Brain microvascular endothelial cell (primary cell): ENCODE measurements around the gene SMS.

Experiments used
- DNase-seq: peaks from one replicate; pipeline ENCODE4 v3.0.0-alpha.2; 2020
- H3K27ac ChIP-seq: fragments of 250-450 bp; sonication (Bioruptor Pico); 2 replicates; pipeline ENCODE4 v1.5.1; 2020; ENCODE audit warnings: mild to moderate bottlenecking, moderate library complexity
- H3K27me3 ChIP-seq: fragments of 250-450 bp; sonication (Bioruptor Pico); replicated peaks from 2 replicates; pipeline ENCODE4 v1.5.1; 2020; ENCODE audit warnings: mild to moderate bottlenecking
- H3K36me3 ChIP-seq: fragments of 250-450 bp; sonication (Bioruptor Pico); replicated peaks from 2 replicates; pipeline ENCODE4 v1.5.1; 2020; ENCODE audit warnings: mild to moderate bottlenecking
- H3K4me3 ChIP-seq: 2 replicates; pipeline ENCODE4 v1.5.1; 2011; ENCODE audit warnings: low read depth, mild to moderate bottlenecking, control low read depth, low read length, moderate library complexity
- in situ Hi-C: cut with HindIII; loops from 2 replicates; pipeline ENCODE4 v1.10.0; 2017; ENCODE audit warnings: low sequenced_read_pairs, low pct_ligation_motif_present
- TF ChIP-seq, protein P1 (sequence below): IDR thresholded peaks from 2 replicates; pipeline ENCODE4 v1.5.1; 2011; ENCODE audit warnings: low read depth, mild to moderate bottlenecking, moderate library complexity, low read length, control low read depth, inconsistent platforms; ENCODE audit errors: missing control alignments

SMS gene

DNA sequence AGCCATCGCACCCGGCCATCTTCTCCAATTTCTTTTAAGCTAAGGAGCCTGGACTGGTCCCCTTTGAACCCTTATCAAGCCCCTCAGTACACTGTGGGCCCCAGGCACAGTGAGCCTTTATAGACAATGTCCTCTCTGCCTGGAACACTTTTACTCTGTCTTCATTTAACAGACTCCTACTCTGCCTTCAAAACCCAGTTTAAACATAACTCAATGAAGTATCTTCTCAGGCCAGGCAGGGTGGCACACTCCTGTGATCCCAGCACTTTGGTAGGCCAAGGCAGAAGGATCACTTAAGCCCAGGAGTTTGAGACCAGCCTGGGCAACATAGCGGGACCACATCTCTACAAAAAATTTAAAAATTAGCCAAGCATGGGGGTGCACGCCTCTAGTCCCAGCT lies 27.5 kb upstream of the SMS start:
- TF ChIP-seq, protein P1, sequence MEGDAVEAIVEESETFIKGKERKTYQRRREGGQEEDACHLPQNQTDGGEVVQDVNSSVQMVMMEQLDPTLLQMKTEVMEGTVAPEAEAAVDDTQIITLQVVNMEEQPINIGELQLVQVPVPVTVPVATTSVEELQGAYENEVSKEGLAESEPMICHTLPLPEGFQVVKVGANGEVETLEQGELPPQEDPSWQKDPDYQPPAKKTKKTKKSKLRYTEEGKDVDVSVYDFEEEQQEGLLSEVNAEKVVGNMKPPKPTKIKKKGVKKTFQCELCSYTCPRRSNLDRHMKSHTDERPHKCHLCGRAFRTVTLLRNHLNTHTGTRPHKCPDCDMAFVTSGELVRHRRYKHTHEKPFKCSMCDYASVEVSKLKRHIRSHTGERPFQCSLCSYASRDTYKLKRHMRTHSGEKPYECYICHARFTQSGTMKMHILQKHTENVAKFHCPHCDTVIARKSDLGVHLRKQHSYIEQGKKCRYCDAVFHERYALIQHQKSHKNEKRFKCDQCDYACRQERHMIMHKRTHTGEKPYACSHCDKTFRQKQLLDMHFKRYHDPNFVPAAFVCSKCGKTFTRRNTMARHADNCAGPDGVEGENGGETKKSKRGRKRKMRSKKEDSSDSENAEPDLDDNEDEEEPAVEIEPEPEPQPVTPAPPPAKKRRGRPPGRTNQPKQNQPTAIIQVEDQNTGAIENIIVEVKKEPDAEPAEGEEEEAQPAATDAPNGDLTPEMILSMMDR, result no peak
- in situ Hi-C loops, result no loop called here

DNA sequence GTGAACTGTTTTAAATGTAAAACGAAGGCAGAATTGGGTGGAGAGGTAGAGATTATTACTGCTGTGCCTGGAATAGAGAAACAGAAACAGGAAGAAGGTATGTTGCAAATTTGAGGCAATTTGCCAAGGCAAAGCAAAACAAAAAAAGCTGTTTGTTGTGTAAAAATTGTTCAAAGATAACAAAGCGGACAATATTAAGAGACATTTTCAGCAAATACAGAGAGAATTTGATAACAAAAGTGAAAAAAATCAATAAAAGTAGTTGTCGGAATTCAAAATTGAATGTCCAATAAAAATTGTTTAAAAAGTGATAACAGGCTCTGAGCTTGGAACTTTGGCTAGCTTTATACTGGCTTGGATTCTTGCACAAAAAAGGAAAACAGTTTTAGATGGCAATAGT lies 14.4 kb upstream of the SMS start:
- Histone ChIP-seq H3K4me3 (no peak overlapping the region), H3K36me3 (no peaks in the 10 kb centered on the region), H3K27me3 (no peaks in the 10 kb centered on the region), H3K27ac (peak overlapping the region; percentile 92)
- no peak for DNase-seq
- TF ChIP-seq, protein P1, result no peak
- in situ Hi-C loops, result no loop called here

More for the DNA sequence above, 27.5 kb upstream of the SMS start:
- no peak overlapping the region for H3K27ac ChIP-seq
- no peaks in the 10 kb centered on the region for H3K27me3 ChIP-seq
- DNase-seq, result no peak
- no peaks in the 10 kb centered on the region for H3K36me3 ChIP-seq
- H3K4me3 ChIP-seq, result no peak overlapping the region

DNA sequence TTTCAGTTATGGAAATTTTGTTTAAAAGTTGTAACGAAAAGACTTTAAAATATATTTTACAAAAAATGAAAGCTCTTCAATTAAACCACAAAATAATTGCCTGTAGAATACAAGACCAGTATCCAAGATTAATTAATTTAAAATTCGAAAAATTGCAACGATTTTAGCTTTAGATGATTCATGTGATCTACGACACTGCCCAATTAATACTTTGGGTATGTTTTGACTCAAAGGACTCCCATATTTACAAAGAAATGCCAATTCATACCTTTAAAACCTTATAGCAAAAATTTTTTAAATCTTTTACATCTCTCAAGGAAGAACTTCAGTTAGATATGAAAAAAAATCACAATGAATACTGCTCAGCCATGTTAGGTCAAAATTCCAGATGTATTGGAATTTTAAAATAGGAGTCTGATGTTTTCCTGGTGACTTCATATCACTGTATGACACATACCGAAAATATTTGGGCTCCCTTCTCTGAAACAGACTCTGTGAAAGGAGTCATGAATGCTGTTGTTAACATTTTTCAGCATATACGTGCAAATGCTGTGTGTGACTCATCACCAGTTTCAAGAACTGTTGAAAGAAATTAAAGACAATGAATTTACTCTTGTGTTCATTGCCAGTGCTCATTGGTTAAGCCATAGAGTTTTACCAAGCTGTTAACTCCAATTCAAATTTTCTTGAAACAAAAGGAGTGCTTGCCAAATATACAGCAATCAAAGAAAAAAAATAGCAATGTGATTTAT lies 13.8 kb upstream of the SMS start:
- Histone ChIP-seq H3K36me3 (no peaks in the 10 kb centered on the region), H3K27me3 (no peaks in the 10 kb centered on the region), H3K27ac (peak overlapping the region; percentile 92), H3K4me3 (no peak overlapping the region)
- TF ChIP-seq, protein P1, result no peak
- in situ Hi-C loops, result no loop called here
- peak; percentile 90 for DNase-seq

DNA sequence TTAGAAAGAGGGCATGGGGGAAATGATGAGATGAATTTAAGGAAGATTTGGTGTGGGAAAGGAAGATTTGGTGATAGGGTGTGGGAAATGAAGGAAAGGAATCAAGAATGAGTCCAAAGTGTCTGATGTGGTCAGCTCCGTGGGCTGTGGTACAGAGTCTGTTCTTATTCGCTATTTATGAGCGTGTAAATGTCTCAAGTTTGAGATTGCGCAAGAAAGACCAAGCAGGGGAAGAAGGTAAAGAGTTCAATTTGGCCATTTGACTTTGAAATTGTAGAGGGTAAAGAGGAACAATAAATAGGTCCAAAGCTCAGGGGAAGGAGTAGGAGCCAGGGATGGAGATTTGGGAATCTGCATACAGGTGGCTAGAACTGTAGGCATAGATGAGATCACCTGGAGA lies 11.3 kb upstream of the SMS start:
- DNase-seq, result no peak
- no peaks in the 10 kb centered on the region for H3K36me3 ChIP-seq
- TF ChIP-seq, protein P1, result no peak
- H3K27ac ChIP-seq, result no peak overlapping the region
- in situ Hi-C loops, result no loop called here
- no peaks in the 10 kb centered on the region for H3K27me3 ChIP-seq
- H3K4me3 ChIP-seq, result no peak overlapping the region

DNA sequence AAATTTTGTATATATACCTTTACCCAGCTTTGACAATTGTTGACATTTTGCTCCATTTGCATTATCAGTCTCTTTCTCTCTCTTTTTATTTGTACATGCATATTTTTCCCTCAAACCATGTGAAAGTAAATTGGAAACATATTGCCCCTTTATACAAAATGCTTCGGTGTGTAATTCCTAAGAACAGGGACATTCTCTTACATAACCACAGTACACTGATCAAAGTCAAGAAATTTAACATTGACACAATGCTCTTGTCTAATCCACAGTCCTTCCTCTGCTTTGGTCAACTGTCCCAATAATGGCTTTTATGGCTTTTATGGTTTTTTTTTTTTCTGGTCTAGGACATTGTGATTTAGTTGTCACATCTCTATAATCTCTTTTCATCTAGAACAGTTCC lies 9.5 kb upstream of the SMS start:
- DNase-seq, result no peak
- in situ Hi-C loops, result no loop called here
- H3K36me3 ChIP-seq, result no peaks in the 10 kb centered on the region
- no peaks in the 10 kb centered on the region for H3K27me3 ChIP-seq
- H3K27ac ChIP-seq, result no peak overlapping the region
- H3K4me3 ChIP-seq, result no peak overlapping the region
- TF ChIP-seq, protein P1, result no peak
